Ovary (tissue), 9 donors: Measurements from ENCODE around the gene PRLH. TPM values are rescaled to one million over a fixed set of nuclear protein-coding genes. Genes with fewer than 3 reads are reported as not detected.

Source experiments
- DNase-seq, 5 donors: peaks; one replicate each; pipeline ENCODE4 v3.0.0-alpha.2; 2019 to 2020
- H3K27ac ChIP-seq, 2 donors: fragments of 200-600 bp; one replicate each; pipeline versions ENCODE4 v1.5.1 to v1.8.0; 2019 to 2022
- H3K27me3 ChIP-seq: fragments of 200-600 bp; one replicate; pipeline ENCODE4 v1.8.0; 2022
- H3K36me3 ChIP-seq: fragments of 200-600 bp; sonication (generic); one replicate; pipeline ENCODE4 v1.5.1; 2019
- H3K4me1 ChIP-seq: one replicate; pipeline ENCODE4 v1.8.1; 2013; ENCODE audit warnings: mild to moderate bottlenecking, moderate library complexity; ENCODE audit not compliant: insufficient read depth
- H3K4me3 ChIP-seq: fragments of 200-600 bp; sonication (generic); one replicate; pipeline ENCODE4 v1.5.1; 2017
- H3K9me3 ChIP-seq, 2 donors: fragments of 200-600 bp in 1 of 2; sonication (generic) in 1 of 2; one replicate each; pipeline versions ENCODE4 v1.5.1 to v1.8.1; 2013 to 2019; ENCODE audit warnings: mild to moderate bottlenecking in 1 of 2, moderate library complexity in 1 of 2
- EP300 ChIP-seq: sonication (generic); formaldehyde crosslinking; IDR thresholded peaks from one replicate; pipeline ENCODE4 v1.6.1; 2017; ENCODE audit warnings: antibody characterized with exemption
- POLR2A ChIP-seq: fragments of 450-650 bp; IDR thresholded peaks from one replicate; pipeline ENCODE4 v1.6.1; 2017; ENCODE audit warnings: antibody characterized with exemption, mild to moderate bottlenecking, moderate library complexity
- WGBS, 3 donors: extraction: QIAGEN DNeasy Blood & Tissue Kit in 1 of 3; methylation state at CpG; one replicate each; pipeline versions ENCODE4 v1.1.5 to v1.1.7; 2013 to 2017; 5-methylcytosine and 5-hydroxymethylcytosine counted together
- intact Hi-C, 4 donors: fragments of 100-400 bp; cut with DNase I; formaldehyde crosslinking; loops; one replicate each; pipeline versions ENCODE4 v1.11.0 to v1.15.1; 2022 to 2023
- polyA plus RNA-seq, 2 donors: library from polyadenylated mRNA; stranded (reverse); fragments of 200-250 nt in 1 of 2; fragments of 350-450 nt in 1 of 2; fragmentation: Illumina TruSeq in 1 of 2; extraction: RNeasy Lipid Tissue Mini Kit (QIAGEN cat#74804) in 1 of 2; gene quantifications; one replicate each; pipeline ENCODE4 v1.2.3, GENCODE V29; 2013 to 2014
- total RNA-seq, 7 donors: library from RNA; depleted of rRNA in 2 of 7; stranded (reverse); fragments of >200 nt in 2 of 7; fragmentation: NEBNext Ultra II Directional in 3 of 7; extraction: Animal tissue kit (Norgen Biotek cat#: 25700) in 3 of 7; gene quantifications; one replicate each; pipeline versions ENCODE4 v1.1.0 to v1.2.4, GENCODE V29; 2016 to 2023
- TF ChIP-seq, protein P1 (sequence below), 3 donors: fragments of 450-650 bp in 2 of 3; fragments of 200-600 bp in 1 of 3; IDR thresholded peaks; one replicate each; pipeline versions ENCODE4 v1.5.1 to v1.8.0; 2016 to 2022; ENCODE audit warnings: antibody characterized with exemption in 3 of 3, mild to moderate bottlenecking in 1 of 3
- donor health status: DM: no; HTN: no; CAD: no; lungs with moderate emphysema.
- donor health status: DM: no; HTN: no; CAD: no.
- donor health status: Bipolar disorder and iron deficiency.
- donor health status: DM: yes; HTN: yes; CAD: no.
- donor health status: DM: no; HTN: no; CAD: no.
- donor health status: DM: yes; HTN: yes; CAD: no.

Gene PRLH
- total and polyA plus RNA-seq, 9 donors, result not detected

DNA sequence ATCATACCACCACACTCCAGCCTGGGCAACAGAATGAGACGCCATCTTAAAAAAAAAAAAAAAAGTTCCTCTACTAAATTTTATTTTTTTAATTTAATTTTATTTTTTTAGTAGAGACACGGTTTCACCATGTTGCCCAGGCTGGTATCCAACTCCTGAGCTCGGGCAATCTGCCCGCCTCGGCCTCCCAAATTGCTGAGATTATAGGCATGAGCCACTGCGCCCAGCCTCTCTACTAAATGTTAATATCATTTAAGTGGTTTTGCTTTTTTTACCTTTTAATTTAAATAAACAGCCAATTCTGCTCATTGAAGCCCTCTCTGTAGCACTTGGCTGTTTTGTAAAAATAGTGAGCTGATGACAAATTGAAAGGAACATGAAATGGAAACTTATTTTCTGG is 15.0 kb downstream of the PRLH start:
- Histone ChIP-seq H3K9me3 (no peaks in the 10 kb centered on the region), H3K36me3 (no peaks in the 10 kb centered on the region), H3K27me3 (no peaks in the 10 kb centered on the region), H3K4me3 (no peak overlapping the region), H3K27ac (peak overlapping the region in 1 of 2 donors; percentile 8), H3K4me1 (peaks cover 7% of the 10 kb centered on the region)
- DNase-seq, result no peak
- no peak for TF ChIP-seq EP300
- TF ChIP-seq, protein P1, sequence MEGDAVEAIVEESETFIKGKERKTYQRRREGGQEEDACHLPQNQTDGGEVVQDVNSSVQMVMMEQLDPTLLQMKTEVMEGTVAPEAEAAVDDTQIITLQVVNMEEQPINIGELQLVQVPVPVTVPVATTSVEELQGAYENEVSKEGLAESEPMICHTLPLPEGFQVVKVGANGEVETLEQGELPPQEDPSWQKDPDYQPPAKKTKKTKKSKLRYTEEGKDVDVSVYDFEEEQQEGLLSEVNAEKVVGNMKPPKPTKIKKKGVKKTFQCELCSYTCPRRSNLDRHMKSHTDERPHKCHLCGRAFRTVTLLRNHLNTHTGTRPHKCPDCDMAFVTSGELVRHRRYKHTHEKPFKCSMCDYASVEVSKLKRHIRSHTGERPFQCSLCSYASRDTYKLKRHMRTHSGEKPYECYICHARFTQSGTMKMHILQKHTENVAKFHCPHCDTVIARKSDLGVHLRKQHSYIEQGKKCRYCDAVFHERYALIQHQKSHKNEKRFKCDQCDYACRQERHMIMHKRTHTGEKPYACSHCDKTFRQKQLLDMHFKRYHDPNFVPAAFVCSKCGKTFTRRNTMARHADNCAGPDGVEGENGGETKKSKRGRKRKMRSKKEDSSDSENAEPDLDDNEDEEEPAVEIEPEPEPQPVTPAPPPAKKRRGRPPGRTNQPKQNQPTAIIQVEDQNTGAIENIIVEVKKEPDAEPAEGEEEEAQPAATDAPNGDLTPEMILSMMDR (IDR thresholded peaks at IDR 0.05), result no peak
- no peak for TF ChIP-seq POLR2A
- intact Hi-C loops, result loop anchor here in 1 of 4 donors (10.0 kb wide), 1 partner anchor 163 kb away; no protein-coding TSS in a partner anchor
- 79 to 86% (median 86%) methylated on average over 6 of the region's 6 CpGs for WGBS, 3 donors

DNA sequence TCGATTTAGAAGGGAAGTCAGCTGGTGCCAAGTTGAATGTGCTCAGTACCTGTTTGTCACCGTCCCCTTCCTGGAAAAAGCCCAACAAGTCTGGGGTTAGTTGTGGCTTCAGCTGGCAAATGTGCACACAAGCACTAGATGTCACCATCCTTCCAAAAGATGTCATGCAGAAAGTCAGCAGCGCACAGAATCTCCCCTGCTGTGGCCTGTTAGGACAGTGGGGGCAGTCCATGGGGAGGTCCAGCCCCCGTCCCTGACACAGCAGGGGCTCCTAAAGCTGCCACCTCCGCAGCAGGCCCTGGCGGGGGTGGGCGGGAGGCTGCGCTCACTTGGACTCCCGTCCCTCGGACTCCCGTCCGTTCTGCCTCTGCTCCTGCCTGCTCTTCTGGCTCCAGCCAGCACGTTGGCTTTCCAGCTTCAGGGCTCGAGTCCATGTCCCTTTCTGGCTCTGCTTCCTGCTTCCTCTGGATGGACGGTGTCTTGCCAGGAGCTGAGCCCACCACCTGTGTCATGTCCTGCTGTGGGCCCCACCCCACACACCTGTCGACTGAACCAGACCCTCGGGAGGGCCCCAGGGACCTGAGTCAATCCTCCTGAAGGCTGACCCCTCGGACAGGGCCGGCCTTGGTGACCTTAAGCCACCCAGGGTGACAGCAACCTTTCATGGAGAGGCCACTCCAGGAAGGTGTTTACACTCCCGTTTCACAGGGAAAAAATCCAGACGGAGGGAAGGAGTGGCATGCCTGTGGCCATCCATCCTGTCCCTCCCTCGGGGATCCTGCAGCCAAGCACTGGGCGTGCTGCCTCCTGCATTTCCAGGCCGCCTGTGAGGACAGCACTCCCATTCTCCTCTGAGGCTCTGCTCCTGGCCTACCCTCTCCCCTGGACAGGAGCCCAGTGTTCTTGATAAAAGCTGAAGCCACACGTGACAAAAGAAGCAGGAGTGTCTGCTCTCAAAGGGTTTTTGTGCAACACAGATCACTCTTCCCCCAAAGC is 15.7 kb downstream of the PRLH start:
- DNase-seq, result peak; percentile 77 to 92 (median 81)
- intact Hi-C loops, result loop anchor here in 2 of 4 donors (2.0 to 10.0 kb wide), 2 partner anchors 163 kb away; no protein-coding TSS in a partner anchor
- peaks cover 7% of the 10 kb centered on the region for H3K4me1 ChIP-seq
- no peaks in the 10 kb centered on the region for H3K36me3 ChIP-seq
- H3K9me3 ChIP-seq, result no peaks in the 10 kb centered on the region
- TF ChIP-seq, protein P1 (IDR thresholded peaks at IDR 0.05), result peak in 2 of 3 donors; percentile 14 to 50
- TF ChIP-seq EP300 (no peak), POLR2A (no peak)
- WGBS, 3 donors, result 16 to 19% (median 16%) methylated on average over 25 of the region's 25 CpGs
- no peaks in the 10 kb centered on the region for H3K27me3 ChIP-seq
- no peak overlapping the region for H3K4me3 ChIP-seq
- peak overlapping the region; percentile 8 to 18 for H3K27ac ChIP-seq

DNA sequence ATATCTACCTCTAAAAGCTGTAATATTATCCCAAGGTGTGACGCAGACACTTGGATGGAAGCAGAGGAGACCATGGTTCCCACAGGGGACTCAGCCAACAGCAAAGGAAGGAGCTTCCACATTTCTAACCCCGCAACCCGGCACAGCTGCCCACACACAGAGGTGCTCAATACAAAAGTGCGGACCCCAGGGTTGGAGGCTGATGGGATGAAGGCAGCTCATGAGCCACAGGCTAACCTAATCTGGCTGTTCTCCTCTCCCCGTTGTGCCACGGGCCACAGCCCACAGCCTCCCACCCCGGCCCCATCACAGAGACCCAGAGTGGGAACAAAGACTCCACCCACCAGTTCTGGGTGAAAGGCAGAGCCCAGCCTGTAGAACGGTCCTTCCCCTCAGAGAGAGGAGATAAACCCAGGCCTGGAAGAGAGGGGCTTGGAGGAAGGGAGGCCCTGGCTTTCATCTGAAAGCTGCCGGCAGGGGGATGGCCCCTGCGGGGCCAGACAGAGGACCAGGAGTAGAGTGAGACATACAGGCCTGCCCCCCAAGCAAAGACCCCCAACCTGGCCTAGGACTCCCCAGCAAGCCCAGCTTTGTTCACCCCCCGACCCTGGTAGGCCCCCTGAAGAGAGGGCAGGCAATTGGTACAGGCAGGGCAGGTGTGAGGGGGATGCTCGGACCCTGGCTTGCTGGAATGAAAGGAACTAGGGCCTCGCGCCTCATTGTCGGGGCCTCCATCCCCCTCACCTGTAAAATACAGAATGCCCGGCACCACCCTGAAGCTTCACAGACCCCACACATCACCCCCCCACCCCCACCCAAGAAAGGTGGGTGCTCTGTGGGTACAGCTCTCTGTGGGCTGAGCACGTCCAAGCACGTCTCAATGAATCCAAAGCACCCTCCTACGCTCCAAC is 17.3 kb downstream of the PRLH start:
- no peak overlapping the region for H3K27ac ChIP-seq
- H3K9me3 ChIP-seq, result no peaks in the 10 kb centered on the region
- intact Hi-C loops, result loop anchor here in 2 of 4 donors (2.0 to 10.0 kb wide), 2 partner anchors 161 kb away; no protein-coding TSS in a partner anchor
- H3K4me3 ChIP-seq, result no peak overlapping the region
- H3K36me3 ChIP-seq, result no peaks in the 10 kb centered on the region
- no peak for DNase-seq
- H3K27me3 ChIP-seq, result no peaks in the 10 kb centered on the region
- H3K4me1 ChIP-seq, result peaks cover 7% of the 10 kb centered on the region
- 79 to 82% (median 80%) methylated on average over 19 of the region's 19 CpGs for WGBS, 3 donors
- TF ChIP-seq EP300, result no peak
- TF ChIP-seq, protein P1 (IDR thresholded peaks at IDR 0.05), result no peak
- no peak for TF ChIP-seq POLR2A
